Measurements from ENCODE around the gene CDK12.
"Not testable (repeated sequence)": the region's sequence is repeated elsewhere in the genome, so short reads cannot be mapped to it uniquely, and the experiment has no call there.

CDK12 gene

DNA sequence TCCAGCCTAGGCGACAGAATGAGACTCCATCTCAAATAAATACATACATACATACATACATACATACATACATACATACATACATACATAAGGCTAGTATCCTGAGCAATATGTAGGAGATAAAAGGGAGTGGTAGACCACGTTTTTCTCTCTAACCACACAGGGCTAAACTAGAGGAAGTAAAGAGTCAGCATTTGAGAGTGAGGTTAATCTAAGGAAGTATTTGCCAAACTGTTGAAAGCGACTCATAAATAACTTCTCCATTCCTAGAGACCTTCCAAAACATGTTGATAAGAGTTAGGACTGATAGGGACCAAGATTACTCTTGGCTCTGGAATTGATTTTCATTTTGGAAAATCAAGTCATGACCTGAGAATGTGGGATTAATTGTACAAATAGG, 77.6 kb downstream of the CDK12 start:
- TF ChIP-seq, protein P1, sequence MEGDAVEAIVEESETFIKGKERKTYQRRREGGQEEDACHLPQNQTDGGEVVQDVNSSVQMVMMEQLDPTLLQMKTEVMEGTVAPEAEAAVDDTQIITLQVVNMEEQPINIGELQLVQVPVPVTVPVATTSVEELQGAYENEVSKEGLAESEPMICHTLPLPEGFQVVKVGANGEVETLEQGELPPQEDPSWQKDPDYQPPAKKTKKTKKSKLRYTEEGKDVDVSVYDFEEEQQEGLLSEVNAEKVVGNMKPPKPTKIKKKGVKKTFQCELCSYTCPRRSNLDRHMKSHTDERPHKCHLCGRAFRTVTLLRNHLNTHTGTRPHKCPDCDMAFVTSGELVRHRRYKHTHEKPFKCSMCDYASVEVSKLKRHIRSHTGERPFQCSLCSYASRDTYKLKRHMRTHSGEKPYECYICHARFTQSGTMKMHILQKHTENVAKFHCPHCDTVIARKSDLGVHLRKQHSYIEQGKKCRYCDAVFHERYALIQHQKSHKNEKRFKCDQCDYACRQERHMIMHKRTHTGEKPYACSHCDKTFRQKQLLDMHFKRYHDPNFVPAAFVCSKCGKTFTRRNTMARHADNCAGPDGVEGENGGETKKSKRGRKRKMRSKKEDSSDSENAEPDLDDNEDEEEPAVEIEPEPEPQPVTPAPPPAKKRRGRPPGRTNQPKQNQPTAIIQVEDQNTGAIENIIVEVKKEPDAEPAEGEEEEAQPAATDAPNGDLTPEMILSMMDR (IDR thresholded peaks at IDR 0.05; ENCODE audit: low read depth, low read length), result no peak
- no peak overlapping the region for H3K4me3 ChIP-seq (ENCODE audit: low read depth, low read length)
- in situ Hi-C loops (cut with HindIII; ENCODE audit: low sequenced_read_pairs), result no loop called here
- DNase-seq (ENCODE audit: low read depth, low spot score), result no peak

DNA sequence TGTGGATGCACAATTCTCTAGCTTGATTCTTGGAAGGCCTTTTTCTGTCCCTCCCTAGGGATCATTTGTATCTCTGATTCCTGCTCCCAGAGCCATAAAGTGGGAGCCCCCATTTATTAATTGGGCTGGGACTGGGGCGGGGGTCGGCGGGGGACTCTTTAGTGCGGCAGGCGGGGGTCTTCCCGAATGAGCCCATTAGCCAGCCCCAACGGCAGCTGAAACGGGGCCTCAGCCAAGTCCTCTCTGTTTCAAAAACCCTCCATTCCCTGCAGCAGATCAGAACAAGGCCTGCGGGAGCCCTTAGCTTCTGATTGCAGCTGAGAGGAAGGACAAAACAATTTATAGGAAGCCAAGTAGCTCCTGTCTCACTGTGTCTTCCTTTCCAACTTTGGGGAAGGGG, 79.3 kb downstream of the CDK12 start:
- TF ChIP-seq, protein P1 (IDR thresholded peaks at IDR 0.05; ENCODE audit: low read depth, low read length), result no peak
- no peak overlapping the region for H3K4me3 ChIP-seq (ENCODE audit: low read depth, low read length)
- in situ Hi-C loops (cut with HindIII; ENCODE audit: low sequenced_read_pairs), result no loop called here
- DNase-seq (ENCODE audit: low read depth, low spot score), result no peak

DNA sequence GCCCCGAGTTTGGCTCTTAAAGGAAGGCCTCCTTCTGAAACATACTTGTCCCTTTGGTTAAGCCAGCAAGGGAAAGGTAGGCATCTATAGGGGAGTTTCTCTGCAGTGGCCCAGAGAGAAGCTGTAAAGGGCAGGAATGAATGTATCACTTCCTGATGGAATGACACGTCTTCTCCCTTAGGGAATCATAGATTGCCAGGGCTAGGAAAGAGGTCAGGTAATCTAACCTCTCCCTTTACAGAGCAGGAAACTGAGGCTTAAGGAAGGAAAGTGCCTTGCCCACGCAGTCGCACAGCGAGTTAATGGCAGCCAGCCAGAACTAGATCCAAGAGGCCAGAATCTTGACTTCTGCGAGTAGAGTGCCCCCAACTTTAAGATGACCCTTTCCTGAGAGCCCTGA, 80.4 kb downstream of the CDK12 start:
- DNase-seq (ENCODE audit: low read depth, low spot score), result no peak
- TF ChIP-seq, protein P1 (IDR thresholded peaks at IDR 0.05; ENCODE audit: low read depth, low read length), result no peak
- in situ Hi-C loops (cut with HindIII; ENCODE audit: low sequenced_read_pairs), result no loop called here
- H3K4me3 ChIP-seq (ENCODE audit: low read depth, low read length), result no peak overlapping the region

DNA sequence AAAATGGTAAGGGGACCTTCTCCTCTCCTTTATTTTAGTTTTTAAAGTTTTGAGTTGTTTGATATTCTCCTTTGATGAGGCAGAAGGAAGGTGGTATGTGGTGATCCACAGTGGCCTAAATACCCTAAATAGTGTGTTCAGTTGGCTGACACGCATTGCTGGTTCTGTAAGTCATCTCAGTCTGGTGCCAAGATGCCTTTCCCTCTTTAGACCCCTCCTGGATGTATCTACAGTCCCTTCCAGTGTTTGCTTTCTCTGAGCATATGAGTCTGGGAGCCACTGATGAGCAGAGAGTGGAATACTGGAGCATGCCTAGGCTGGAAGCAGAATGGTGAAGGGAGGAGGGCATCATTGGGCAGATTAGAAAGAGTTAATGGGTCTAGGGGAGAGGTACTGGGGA, 81.9 kb downstream of the CDK12 start:
- DNase-seq (ENCODE audit: low read depth, low spot score), result no peak
- in situ Hi-C loops (cut with HindIII; ENCODE audit: low sequenced_read_pairs), result no loop called here
- no peak overlapping the region for H3K4me3 ChIP-seq (ENCODE audit: low read depth, low read length)
- TF ChIP-seq, protein P1 (IDR thresholded peaks at IDR 0.05; ENCODE audit: low read depth, low read length), result no peak

DNA sequence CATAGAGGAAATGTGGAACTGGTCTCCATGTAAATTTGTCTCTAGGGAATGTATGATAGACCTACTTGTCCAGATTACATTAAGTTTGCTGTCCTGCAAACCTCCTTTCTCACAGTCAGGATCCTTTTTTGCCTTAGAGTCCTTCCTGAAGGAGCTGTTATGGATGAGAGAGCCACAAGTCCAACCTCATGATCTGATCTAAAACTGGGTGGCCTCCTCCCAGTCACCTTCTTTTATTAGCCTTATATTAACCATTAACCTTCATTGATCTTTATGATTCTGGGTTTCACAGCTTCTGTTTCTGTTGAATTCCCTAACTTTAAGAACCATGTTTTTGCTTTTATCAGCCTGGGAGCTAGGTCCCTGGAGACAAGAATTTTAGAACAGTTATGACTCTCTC, 82.4 kb downstream of the CDK12 start:
- no peak overlapping the region for H3K4me3 ChIP-seq (ENCODE audit: low read depth, low read length)
- DNase-seq (ENCODE audit: low read depth, low spot score), result no peak
- TF ChIP-seq, protein P1 (IDR thresholded peaks at IDR 0.05; ENCODE audit: low read depth, low read length), result no peak
- in situ Hi-C loops (cut with HindIII; ENCODE audit: low sequenced_read_pairs), result no loop called here

DNA sequence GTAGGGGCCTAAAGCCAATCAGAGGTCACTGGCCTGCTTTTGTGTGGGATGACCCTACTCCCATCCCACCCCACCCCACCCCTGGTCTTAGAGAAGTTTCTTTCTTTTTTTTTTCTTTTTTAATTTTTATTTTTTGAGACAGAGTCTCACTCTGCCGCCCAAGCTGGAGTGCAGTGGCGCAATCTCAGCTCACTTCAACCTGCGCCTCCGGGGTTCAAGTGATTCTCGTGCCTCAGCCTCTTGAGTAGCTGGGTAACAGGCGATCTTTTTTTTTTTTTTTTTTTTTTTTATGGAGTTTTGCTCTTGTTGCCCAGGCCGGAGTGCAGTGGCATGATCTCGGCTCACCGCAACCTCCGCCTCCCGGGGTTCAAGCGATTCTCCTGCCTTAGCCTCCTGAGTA, 83.1 kb downstream of the CDK12 start:
- H3K4me3 ChIP-seq (ENCODE audit: low read depth, low read length); DNase-seq (ENCODE audit: low read depth, low spot score); in situ Hi-C loops (cut with HindIII; ENCODE audit: low sequenced_read_pairs): not testable (repeated sequence)

DNA sequence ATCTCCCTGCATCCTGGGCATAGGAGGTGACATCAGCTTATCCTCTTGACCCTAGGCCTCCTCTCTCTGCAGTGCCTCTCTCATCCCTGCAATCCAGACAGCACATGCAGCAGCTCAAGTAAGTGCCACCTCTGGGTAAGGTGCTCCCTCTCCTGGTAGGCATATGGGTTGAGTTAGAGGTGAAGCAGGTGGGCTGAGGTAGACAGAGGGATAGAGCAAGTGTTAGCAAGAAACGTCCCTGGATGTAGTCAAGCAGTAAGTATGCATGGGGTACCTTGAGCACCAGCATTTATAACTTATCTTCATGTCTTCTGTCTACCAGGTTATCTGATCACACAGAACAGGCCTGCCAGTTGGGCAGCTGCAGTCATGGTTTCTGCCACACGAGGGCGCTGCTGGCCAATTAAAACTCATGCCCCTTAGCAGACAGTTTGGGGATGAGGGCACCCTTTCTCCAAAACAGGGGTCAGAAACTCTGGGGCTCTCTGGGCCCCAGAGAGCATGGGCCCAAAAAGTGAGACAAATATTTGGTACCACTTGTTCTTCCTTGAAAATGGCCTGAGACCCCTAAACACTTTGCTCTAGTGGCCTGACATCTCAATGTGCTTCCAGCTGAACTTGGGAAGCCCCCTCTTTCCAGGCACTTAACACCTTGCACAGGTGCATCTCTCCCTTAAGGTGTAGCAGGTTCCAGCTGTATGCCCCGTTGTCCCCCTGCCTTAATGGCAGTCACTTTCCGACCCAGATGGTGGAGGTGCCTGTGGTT, 86.6 kb downstream of the CDK12 start:
- no peak overlapping the region for H3K4me3 ChIP-seq (ENCODE audit: low read depth, low read length)
- TF ChIP-seq, protein P1 (IDR thresholded peaks at IDR 0.05; ENCODE audit: low read depth, low read length), result peak; percentile 85
- peak; percentile 32 for DNase-seq (ENCODE audit: low read depth, low spot score)
- in situ Hi-C loops (cut with HindIII; ENCODE audit: low sequenced_read_pairs), result no loop called here
